IPS-18a (cell line): Measurements from ENCODE around the gene ELOVL3.
A peak's percentile ranks its signal among the peaks of the same experiment; 100 is the strongest.
"Not testable (repeated sequence)": the region's sequence is repeated elsewhere in the genome, so short reads cannot be mapped to it uniquely, and the experiment has no call there.

Experiments used
- H3K27ac ChIP-seq: one replicate; pipeline ENCODE4 v1.5.1; 2013; ENCODE audit warnings: low read length
- H3K27me3 ChIP-seq: one replicate; pipeline ENCODE4 v1.6.1; 2013; ENCODE audit warnings: mild to moderate bottlenecking, low read length; ENCODE audit not compliant: control insufficient read depth, insufficient read depth
- H3K36me3 ChIP-seq: one replicate; pipeline ENCODE4 v1.6.1; 2013; ENCODE audit warnings: low read depth, low read length; ENCODE audit not compliant: control insufficient read depth
- H3K4me1 ChIP-seq: one replicate; pipeline ENCODE4 v1.6.1; 2013; ENCODE audit warnings: low read depth, low read length; ENCODE audit not compliant: control insufficient read depth
- H3K4me3 ChIP-seq: one replicate; pipeline ENCODE4 v1.5.1; 2013; ENCODE audit warnings: low read length
- H3K9ac ChIP-seq: one replicate; pipeline ENCODE4 v1.6.1; 2013; ENCODE audit warnings: mild to moderate bottlenecking, low read length, moderate library complexity
- H3K9me3 ChIP-seq: one replicate; pipeline ENCODE4 v1.6.1; 2013; ENCODE audit warnings: low read depth, low read length; ENCODE audit not compliant: control insufficient read depth

ELOVL3 gene

GRCh38 chr10:102225646-102226541 is at the start of gene ELOVL3:
ELOVL3 (plus strand) TSS chr10:102226299; CDS start chr10:102226549, 250 bp downstream.
- no peak within 1 kb of the TSS for H3K27ac ChIP-seq
- H3K4me1 ChIP-seq = peaks cover 10% of the 10 kb centered on the region
- H3K36me3 ChIP-seq = no peaks in the 10 kb centered on the region
- peak within 1 kb of the TSS; percentile 32 for H3K4me3 ChIP-seq
- H3K9ac ChIP-seq = no peak within 1 kb of the TSS
- H3K9me3 ChIP-seq = no peaks in the 10 kb centered on the region
- peaks cover 68% of the 10 kb centered on the region for H3K27me3 ChIP-seq

- H3K27me3 ChIP-seq = no peaks in the 10 kb centered on the region
- H3K9ac ChIP-seq = no peak overlapping the region
- peaks cover 3% of the 10 kb centered on the region for H3K9me3 ChIP-seq
- H3K27ac ChIP-seq = no peak overlapping the region
- H3K4me3 ChIP-seq = no peak overlapping the region
- no peaks in the 10 kb centered on the region for H3K4me1 ChIP-seq
- H3K36me3 ChIP-seq = no peaks in the 10 kb centered on the region
These were observed 41.5 kb upstream of the ELOVL3 start for GRCh38 chr10:102184606-102185005.

DNA sequence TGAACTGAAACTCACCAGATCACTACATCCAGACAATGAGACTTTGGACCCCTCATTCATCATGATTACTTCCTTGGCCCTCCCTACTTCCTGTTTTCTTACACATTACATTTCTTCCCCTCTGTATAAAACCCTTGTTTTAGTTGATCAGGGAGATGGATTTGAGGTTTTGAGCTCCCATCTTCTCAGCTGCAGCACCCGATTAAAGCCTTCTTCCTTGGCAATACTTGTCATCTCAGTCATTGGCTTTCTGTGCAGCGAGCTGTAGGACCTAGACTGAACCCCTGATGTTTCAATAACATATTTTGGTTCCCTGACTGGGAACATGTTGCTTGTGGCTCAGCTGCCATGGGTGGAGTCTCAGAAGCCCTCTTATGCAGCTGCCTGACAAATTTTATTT is 40.8 kb upstream of the ELOVL3 start:
- no peak overlapping the region for H3K4me3 ChIP-seq
- H3K36me3 ChIP-seq = no peaks in the 10 kb centered on the region
- no peaks in the 10 kb centered on the region for H3K4me1 ChIP-seq
- H3K27me3 ChIP-seq = no peaks in the 10 kb centered on the region
- H3K27ac ChIP-seq = no peak overlapping the region
- H3K9me3 ChIP-seq = peaks cover 4% of the 10 kb centered on the region
- H3K9ac ChIP-seq = no peak overlapping the region

GRCh38 chr10:102185811-102186527 is 40.1 kb upstream of the ELOVL3 start:
- Histone ChIP-seq H3K36me3 (no peaks in the 10 kb centered on the region), H3K27ac (no peak overlapping the region), H3K9me3 (peaks cover 4% of the 10 kb centered on the region), H3K9ac (no peak overlapping the region), H3K4me3 (no peak overlapping the region), H3K27me3 (no peaks in the 10 kb centered on the region), H3K4me1 (no peaks in the 10 kb centered on the region)

GRCh38 chr10:102188298-102188940 is 37.7 kb upstream of the ELOVL3 start:
- no peaks in the 10 kb centered on the region for H3K27me3 ChIP-seq
- H3K4me3 ChIP-seq = no peak overlapping the region
- peaks cover 14% of the 10 kb centered on the region for H3K9me3 ChIP-seq
- H3K4me1 ChIP-seq = no peaks in the 10 kb centered on the region
- no peak overlapping the region for H3K9ac ChIP-seq
- no peak overlapping the region for H3K27ac ChIP-seq
- no peaks in the 10 kb centered on the region for H3K36me3 ChIP-seq

GRCh38 chr10:102188941-102189898 is 36.9 kb upstream of the ELOVL3 start:
- not testable (repeated sequence) for H3K27ac ChIP-seq, H3K4me3 ChIP-seq, H3K4me1 ChIP-seq, H3K27me3 ChIP-seq, H3K36me3 ChIP-seq, H3K9ac ChIP-seq
- peaks cover 14% of the 10 kb centered on the region for H3K9me3 ChIP-seq

GRCh38 chr10:102191956-102192355 is 34.1 kb upstream of the ELOVL3 start:
- Histone ChIP-seq H3K4me1 (no peaks in the 10 kb centered on the region), H3K4me3 (no peak overlapping the region), H3K27me3 (no peaks in the 10 kb centered on the region), H3K9me3 (peaks cover 14% of the 10 kb centered on the region), H3K36me3 (no peaks in the 10 kb centered on the region), H3K27ac (no peak overlapping the region), H3K9ac (no peak overlapping the region)

GRCh38 chr10:102195296-102195870 is 30.7 kb upstream of the ELOVL3 start:
- no peaks in the 10 kb centered on the region for H3K36me3 ChIP-seq
- H3K27me3 ChIP-seq = no peaks in the 10 kb centered on the region
- H3K9ac ChIP-seq = no peak overlapping the region
- no peaks in the 10 kb centered on the region for H3K4me1 ChIP-seq
- peaks cover 10% of the 10 kb centered on the region for H3K9me3 ChIP-seq
- no peak overlapping the region for H3K27ac ChIP-seq
- H3K4me3 ChIP-seq = no peak overlapping the region

DNA sequence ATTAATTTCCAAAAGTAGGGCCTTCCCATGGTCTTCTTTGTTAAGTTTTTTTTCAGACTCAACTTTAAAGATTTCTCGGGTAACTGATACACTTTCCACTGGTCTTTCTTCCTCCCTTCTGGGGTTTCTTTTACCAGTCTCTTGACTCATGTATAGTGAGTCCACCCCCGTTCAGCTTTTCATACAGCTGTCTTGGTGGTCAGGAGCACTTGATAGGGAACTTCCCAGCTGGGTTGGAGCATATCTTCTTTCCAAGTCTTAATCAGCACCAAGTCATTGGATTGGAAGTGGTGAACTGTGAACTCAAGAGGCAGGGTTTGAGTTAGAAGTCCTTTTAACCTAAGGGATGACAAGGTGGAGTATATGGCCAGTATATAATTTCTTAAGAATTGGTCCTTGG is 29.2 kb upstream of the ELOVL3 start:
- H3K36me3 ChIP-seq = no peaks in the 10 kb centered on the region
- no peak overlapping the region for H3K27ac ChIP-seq
- no peaks in the 10 kb centered on the region for H3K27me3 ChIP-seq
- no peak overlapping the region for H3K9ac ChIP-seq
- H3K4me3 ChIP-seq = no peak overlapping the region
- H3K9me3 ChIP-seq = peaks cover 3% of the 10 kb centered on the region
- H3K4me1 ChIP-seq = no peaks in the 10 kb centered on the region

GRCh38 chr10:102198027-102198426 is 28.1 kb upstream of the ELOVL3 start:
- Histone ChIP-seq H3K9me3 (no peaks in the 10 kb centered on the region), H3K27ac (no peak overlapping the region), H3K27me3 (no peaks in the 10 kb centered on the region)

More at GRCh38 chr10:102198027-102198426, 28.1 kb upstream of the ELOVL3 start:
- Histone ChIP-seq H3K4me3 (no peak overlapping the region), H3K9ac (no peak overlapping the region), H3K36me3 (no peaks in the 10 kb centered on the region), H3K4me1 (no peaks in the 10 kb centered on the region)
